PFSK-1 (cell line): ENCODE results near the gene ARFGAP1.

ENCODE experiments used
- FOXP2 ChIP-seq: optimal IDR thresholded peaks from 2 replicates; pipeline ENCODE3; 2011; ENCODE audit warnings: borderline replicate concordance, control low read depth, inconsistent platforms; ENCODE audit not compliant: insufficient read depth; ENCODE audit errors: extremely low read length, extremely low read depth
- POLR2AphosphoS5 ChIP-seq: IDR thresholded peaks from 2 replicates; pipeline ENCODE4 v1.6.1; 2012; ENCODE audit warnings: low read depth, mild to moderate bottlenecking, control low read depth, low read length, moderate library complexity
- SIN3A ChIP-seq: IDR thresholded peaks from 2 replicates; pipeline ENCODE4 v1.6.1; 2012; ENCODE audit warnings: mild to moderate bottlenecking, low read length, moderate library complexity, borderline replicate concordance; ENCODE audit not compliant: insufficient read depth
- TAF1 ChIP-seq: IDR thresholded peaks from 2 replicates; pipeline ENCODE4 v1.6.1; 2012; ENCODE audit warnings: low read length, control low read depth, borderline replicate concordance; ENCODE audit not compliant: insufficient read depth
- TF ChIP-seq, protein P1 (sequence below), 2 experiments: IDR thresholded peaks; 2 replicates each; pipeline versions ENCODE4 v1.6.1 to v1.8.0; 2011 to 2012; ENCODE audit warnings: low read depth in 2 of 2, low read length in 2 of 2, control low read depth in 1 of 2, inconsistent platforms in 1 of 2, mild to moderate bottlenecking in 1 of 2, moderate library complexity in 1 of 2; ENCODE audit not compliant: insufficient read depth in 1 of 2

The ARFGAP1 gene

GRCh38 chr20:63333241-63333836, 60.7 kb downstream of the ARFGAP1 start:
- TF ChIP-seq FOXP2 (no peak), POLR2AphosphoS5 (no peak), TAF1 (no peak), SIN3A (no peak)
- TF ChIP-seq, protein P1, sequence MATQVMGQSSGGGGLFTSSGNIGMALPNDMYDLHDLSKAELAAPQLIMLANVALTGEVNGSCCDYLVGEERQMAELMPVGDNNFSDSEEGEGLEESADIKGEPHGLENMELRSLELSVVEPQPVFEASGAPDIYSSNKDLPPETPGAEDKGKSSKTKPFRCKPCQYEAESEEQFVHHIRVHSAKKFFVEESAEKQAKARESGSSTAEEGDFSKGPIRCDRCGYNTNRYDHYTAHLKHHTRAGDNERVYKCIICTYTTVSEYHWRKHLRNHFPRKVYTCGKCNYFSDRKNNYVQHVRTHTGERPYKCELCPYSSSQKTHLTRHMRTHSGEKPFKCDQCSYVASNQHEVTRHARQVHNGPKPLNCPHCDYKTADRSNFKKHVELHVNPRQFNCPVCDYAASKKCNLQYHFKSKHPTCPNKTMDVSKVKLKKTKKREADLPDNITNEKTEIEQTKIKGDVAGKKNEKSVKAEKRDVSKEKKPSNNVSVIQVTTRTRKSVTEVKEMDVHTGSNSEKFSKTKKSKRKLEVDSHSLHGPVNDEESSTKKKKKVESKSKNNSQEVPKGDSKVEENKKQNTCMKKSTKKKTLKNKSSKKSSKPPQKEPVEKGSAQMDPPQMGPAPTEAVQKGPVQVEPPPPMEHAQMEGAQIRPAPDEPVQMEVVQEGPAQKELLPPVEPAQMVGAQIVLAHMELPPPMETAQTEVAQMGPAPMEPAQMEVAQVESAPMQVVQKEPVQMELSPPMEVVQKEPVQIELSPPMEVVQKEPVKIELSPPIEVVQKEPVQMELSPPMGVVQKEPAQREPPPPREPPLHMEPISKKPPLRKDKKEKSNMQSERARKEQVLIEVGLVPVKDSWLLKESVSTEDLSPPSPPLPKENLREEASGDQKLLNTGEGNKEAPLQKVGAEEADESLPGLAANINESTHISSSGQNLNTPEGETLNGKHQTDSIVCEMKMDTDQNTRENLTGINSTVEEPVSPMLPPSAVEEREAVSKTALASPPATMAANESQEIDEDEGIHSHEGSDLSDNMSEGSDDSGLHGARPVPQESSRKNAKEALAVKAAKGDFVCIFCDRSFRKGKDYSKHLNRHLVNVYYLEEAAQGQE (IDR thresholded peaks at IDR 0.05; ENCODE audit: insufficient read depth in 1 of 2, low read depth in 2 of 2, low read length in 2 of 2), result no peak

DNA sequence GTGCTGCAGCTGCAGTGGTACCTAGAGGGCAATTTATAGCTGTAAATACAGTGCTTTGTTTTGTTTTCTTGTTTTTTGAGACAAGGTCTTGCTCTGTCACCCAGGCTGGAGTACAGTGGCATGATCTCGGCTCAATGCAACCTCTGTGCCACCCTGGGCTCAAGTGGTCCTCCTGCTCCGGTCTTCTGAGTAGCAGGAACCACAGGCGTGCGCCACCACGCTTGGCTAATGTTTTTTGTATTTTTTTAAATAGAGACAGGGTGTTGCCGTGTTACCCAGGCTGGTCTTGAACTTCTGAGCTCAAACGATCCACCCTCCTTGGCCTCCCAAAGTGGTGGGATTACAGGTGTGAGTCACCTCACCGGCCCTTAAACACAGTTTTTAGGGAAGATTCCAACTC, 61.7 kb downstream of the ARFGAP1 start:
- TF ChIP-seq POLR2AphosphoS5 (no peak), FOXP2 (no peak), TAF1 (no peak), SIN3A (no peak)
- TF ChIP-seq, protein P1 (IDR thresholded peaks at IDR 0.05; ENCODE audit: insufficient read depth in 1 of 2, low read depth in 2 of 2, low read length in 2 of 2), result no peak

GRCh38 chr20:63335711-63336110, 63.1 kb downstream of the ARFGAP1 start:
- TF ChIP-seq FOXP2 (no peak), TAF1 (no peak), SIN3A (no peak), POLR2AphosphoS5 (no peak)
- TF ChIP-seq, protein P1 (IDR thresholded peaks at IDR 0.05; ENCODE audit: insufficient read depth in 1 of 2, low read depth in 2 of 2, low read length in 2 of 2), result no peak

GRCh38 chr20:63336232-63336752, 63.7 kb downstream of the ARFGAP1 start:
- TF ChIP-seq POLR2AphosphoS5, result no peak
- TF ChIP-seq, protein P1 (IDR thresholded peaks at IDR 0.05; ENCODE audit: insufficient read depth in 1 of 2, low read depth in 2 of 2, low read length in 2 of 2), result no peak
- TF ChIP-seq TAF1, result no peak
